PC-3 (cell line): Measurements from ENCODE around the gene TEF.

ENCODE experiments used
- CTCF ChIP-seq: fragments of 300-600 bp; sonication (generic); conservative IDR thresholded peaks from 2 replicates; pipeline ENCODE4 v1.5.1; 2017; ENCODE audit warnings: antibody characterized with exemption, low read depth, mild to moderate bottlenecking, low read length
- EZH2 ChIP-seq: fragments of 300-600 bp; sonication (generic); IDR thresholded peaks from one replicate; pipeline ENCODE4 v1.6.1; 2017; ENCODE audit warnings: antibody characterized with exemption, mild to moderate bottlenecking, low read length; ENCODE audit not compliant: unreplicated experiment
- EZH2phosphoT487 ChIP-seq: fragments of 300-600 bp; sonication (generic); IDR thresholded peaks from 2 replicates; pipeline ENCODE4 v1.6.1; 2018; ENCODE audit warnings: mild to moderate bottlenecking, antibody characterized with exemption, low read length, borderline replicate concordance

GRCh38 chr22:41425660-41426365 is 44.1 kb downstream of the TEF start:
- TF ChIP-seq CTCF (no peak), EZH2 (no peak), EZH2phosphoT487 (no peak)
